GM19238 (cell line): ENCODE data around the gene C1orf198.

ENCODE experiments used
- DNase-seq: peaks from one replicate; pipeline ENCODE4 v3.0.0; 2011; ENCODE audit warnings: low spot score; ENCODE audit not compliant: insufficient read length

The C1orf198 gene

GRCh38 chr1:230834292-230834691, 34.0 kb downstream of the C1orf198 start:
- no peak for DNase-seq

- no peak for DNase-seq
Observed at GRCh38 chr1:230833511-230833910, 34.8 kb downstream of the C1orf198 start.

- no peak for DNase-seq
Observed at GRCh38 chr1:230832476-230832875, 35.8 kb downstream of the C1orf198 start.

GRCh38 chr1:230831771-230832170, 36.5 kb downstream of the C1orf198 start:
- DNase-seq, result no peak

GRCh38 chr1:230828421-230828820, 39.9 kb downstream of the C1orf198 start:
- DNase-seq, result no peak

- no peak for DNase-seq
Observed at GRCh38 chr1:230827801-230828200, 40.5 kb downstream of the C1orf198 start.

- no peak for DNase-seq
Observed at GRCh38 chr1:230827081-230827681, 41.1 kb downstream of the C1orf198 start.

- DNase-seq, result no peak
Observed at GRCh38 chr1:230826166-230826875, 42.0 kb downstream of the C1orf198 start.

- no peak for DNase-seq
Observed at GRCh38 chr1:230825761-230826160, 42.6 kb downstream of the C1orf198 start.

GRCh38 chr1:230824919-230825721, 43.2 kb downstream of the C1orf198 start:
- DNase-seq, result no peak

GRCh38 chr1:230824551-230824918, 43.8 kb downstream of the C1orf198 start:
- no peak for DNase-seq

GRCh38 chr1:230823931-230824381, 44.4 kb downstream of the C1orf198 start:
- DNase-seq, result no peak

GRCh38 chr1:230823426-230823825, 44.9 kb downstream of the C1orf198 start:
- no peak for DNase-seq

- DNase-seq, result no peak
Observed at GRCh38 chr1:230822092-230822581, 46.2 kb downstream of the C1orf198 start.

GRCh38 chr1:230821346-230821745, 47.0 kb downstream of the C1orf198 start:
- no peak for DNase-seq

GRCh38 chr1:230820568-230820967, 47.8 kb downstream of the C1orf198 start:
- no peak for DNase-seq

- no peak for DNase-seq
Observed at GRCh38 chr1:230819976-230820375, 48.3 kb downstream of the C1orf198 start.

GRCh38 chr1:230818901-230819300, 49.4 kb downstream of the C1orf198 start:
- DNase-seq, result no peak

GRCh38 chr1:230818367-230818766, 50.0 kb downstream of the C1orf198 start:
- no peak for DNase-seq

- no peak for DNase-seq
Observed at GRCh38 chr1:230816018-230816417, 52.3 kb downstream of the C1orf198 start.

GRCh38 chr1:230814949-230815692, 53.2 kb downstream of the C1orf198 start:
- DNase-seq, result no peak
